NCI-H1436 treated with DMSO at 0.1 percent for 48 hours (cell line): ENCODE data around the gene OLFM2.
A peak's percentile ranks its signal among the peaks of the same experiment; 100 is the strongest.
"Not testable (repeated sequence)": the region's sequence is repeated elsewhere in the genome, so short reads cannot be mapped to it uniquely, and the experiment has no call there.

Experiments used
- DNase-seq: peaks from one replicate; lab custom pipeline; 2025; lab: John Stamatoyannopoulos, UW

OLFM2 gene

GRCh38 chr19:9941671-9942070 lies 5.4 kb upstream of the OLFM2 start:
- DNase-seq = no peak

- DNase-seq = no peak
These were observed 4.9 kb upstream of the OLFM2 start for GRCh38 chr19:9941231-9941630.

GRCh38 chr19:9940778-9941177 lies 4.5 kb upstream of the OLFM2 start:
- DNase-seq = no peak

DNA sequence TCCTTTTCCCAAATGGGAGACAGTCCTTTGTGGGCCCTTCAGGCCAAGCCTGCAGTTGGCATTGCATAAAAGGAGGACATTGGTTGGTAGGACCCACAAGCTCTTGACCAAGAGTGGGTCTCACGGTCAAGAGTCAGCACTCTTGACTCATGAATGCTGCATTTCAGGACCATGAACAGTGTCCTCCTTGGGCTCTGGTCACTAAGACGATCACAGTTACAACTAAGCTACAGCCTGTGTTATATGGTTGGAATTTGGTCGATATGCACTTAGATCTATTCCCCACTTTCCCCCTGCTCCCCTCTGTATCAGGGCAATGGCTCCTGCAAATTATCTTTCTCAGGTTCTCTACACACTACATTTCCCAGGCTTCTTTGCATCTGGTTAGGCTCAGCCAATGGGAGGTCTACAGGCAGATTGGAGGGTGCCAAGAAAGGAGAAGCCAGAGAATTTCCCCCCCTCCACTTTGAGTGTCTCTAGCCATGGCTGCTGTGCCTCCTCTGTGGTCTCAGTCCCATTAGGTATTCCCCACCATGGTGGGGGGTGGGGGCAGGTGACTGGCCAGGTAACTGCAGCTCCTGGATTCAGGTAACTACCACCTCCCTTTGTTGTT lies 3.1 kb upstream of the OLFM2 start:
- DNase-seq = no peak

- DNase-seq = no peak
These were observed 691 bp upstream of the OLFM2 start for GRCh38 chr19:9937001-9937411.

DNA sequence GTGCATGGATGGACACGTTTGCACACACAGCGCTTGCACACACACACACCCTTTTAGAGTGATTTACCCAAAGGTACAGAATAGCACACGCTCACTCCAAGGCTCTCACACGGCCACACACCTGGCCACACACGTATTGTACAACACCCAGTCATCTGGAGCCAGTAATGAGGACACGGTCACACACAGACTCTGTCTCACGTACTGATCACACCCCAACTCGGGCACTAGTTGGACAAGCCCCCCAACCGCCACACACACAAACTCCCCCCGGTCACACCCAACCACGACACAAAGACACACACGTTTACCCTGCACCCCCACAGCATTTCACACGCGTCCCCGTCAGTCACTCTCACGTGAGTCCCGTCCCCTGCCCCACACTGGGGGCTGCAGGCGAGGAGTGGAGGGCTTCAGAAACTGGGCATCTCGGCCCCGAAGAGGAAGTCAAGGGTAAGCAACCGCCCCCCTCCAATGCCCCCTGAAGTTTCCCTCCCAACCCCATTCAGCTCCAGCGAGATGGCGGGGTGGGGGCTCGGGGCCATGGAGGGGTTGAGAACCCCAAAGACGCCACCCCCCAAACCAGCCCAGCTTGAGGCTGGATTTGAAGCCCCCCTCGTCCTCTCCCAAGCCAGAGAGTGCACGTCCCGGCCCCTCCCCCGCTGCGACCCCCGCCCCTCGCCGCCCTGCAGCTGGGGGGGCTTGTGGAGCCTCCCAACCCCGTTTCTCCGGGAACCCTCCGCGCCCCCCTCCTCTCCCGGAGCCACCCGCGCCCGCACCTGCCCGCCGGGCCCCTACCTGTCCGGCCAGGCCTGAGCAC lies 599 bp downstream of the OLFM2 start:
- no peak for DNase-seq

GRCh38 chr19:9934132-9934950 lies 2.0 kb downstream of the OLFM2 start:
- no peak for DNase-seq

DNA sequence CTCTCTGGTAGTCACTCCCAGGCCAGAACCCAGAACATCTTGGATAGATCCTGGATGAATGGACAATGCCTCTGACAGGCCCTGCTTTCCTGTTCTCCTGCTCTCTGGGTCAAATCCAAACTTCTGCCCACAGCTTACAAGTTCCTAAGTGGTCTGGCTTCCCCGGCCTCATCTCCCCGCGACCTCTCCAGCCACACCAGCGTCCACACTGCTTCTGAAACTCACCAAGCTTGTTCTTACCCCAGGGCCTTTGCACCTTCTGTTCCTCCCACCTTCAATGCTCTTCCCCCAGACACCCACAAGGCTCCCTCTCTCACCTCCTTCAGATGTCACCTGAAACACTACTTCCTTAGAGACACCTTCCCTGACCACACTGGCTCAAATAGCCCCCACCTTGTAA lies 3.5 kb downstream of the OLFM2 start:
- no peak for DNase-seq

- no peak for DNase-seq
These were observed 4.7 kb downstream of the OLFM2 start for GRCh38 chr19:9931629-9932028.

DNA sequence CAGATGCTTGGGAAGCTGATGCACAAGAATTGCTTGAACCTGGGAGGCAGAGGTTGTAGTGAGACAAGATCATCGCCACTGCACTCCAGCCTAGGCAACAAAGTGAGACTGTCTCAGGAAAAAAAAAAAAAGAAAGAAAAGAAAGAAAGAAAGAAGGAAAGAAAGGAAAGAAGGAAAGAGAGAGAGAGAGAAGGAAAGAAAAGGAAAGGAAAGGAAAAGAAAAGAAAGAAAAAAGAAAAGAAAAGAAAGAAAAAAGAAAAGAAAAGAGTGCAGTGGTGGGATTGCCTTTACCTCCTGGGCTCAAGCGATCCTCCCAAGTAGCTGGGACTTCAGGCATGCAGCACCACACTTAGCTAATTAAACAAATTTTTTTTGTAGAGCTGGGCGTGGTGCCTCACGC lies 12.9 kb downstream of the OLFM2 start:
- DNase-seq = no peak

- DNase-seq = not testable (repeated sequence)
These were observed 13.4 kb downstream of the OLFM2 start for GRCh38 chr19:9922782-9923379.

DNA sequence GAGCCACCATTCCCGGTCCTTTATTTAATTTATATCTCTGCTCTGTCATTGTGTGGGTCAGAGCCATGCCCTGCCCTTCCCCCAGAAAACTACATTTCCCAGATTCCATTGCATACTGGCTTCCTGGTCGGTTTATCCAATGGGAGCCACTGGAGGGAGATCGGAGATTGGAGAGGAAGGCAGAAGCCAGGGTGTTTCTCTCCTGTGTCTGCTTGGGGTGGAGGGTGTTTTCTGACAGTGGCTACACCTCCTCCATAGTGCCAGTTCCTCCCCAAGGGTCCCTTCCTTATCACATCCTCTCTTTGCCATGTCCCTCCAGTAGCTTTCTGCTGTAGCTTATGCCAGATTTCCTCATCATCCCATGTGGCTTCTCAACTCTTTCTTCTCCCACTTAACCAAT lies 19.0 kb downstream of the OLFM2 start:
- DNase-seq = no peak

DNA sequence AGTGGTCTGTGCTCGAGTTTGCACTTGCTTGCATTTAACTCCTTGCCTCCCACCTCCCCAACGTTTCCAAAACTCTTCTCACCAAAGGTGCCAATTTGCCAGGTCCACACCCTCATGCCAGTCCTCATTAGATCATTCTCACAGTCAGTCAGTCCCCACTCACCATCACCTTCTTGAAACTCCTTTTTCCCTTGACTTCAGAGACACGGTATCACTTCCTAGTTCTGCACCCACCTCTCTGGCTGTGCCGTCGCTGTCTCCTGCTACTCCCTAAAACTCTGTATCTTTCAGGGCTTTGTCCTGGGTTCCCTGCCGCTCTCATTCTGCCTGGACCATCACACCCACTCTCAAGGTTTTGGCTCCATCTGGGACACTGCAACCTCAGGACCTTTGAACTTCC lies 19.6 kb downstream of the OLFM2 start:
- no peak for DNase-seq

- peak; percentile 34 for DNase-seq
These were observed 21.8 kb downstream of the OLFM2 start for GRCh38 chr19:9914315-9915207.

GRCh38 chr19:9914001-9914314 lies 22.4 kb downstream of the OLFM2 start:
- no peak for DNase-seq

- DNase-seq = no peak
These were observed 22.9 kb downstream of the OLFM2 start for GRCh38 chr19:9913237-9914000.

GRCh38 chr19:9912551-9913236 lies 23.6 kb downstream of the OLFM2 start:
- no peak for DNase-seq

GRCh38 chr19:9911524-9912185 lies 24.7 kb downstream of the OLFM2 start:
- DNase-seq = no peak

- DNase-seq = no peak
These were observed 25.7 kb downstream of the OLFM2 start for GRCh38 chr19:9910625-9911024.

DNA sequence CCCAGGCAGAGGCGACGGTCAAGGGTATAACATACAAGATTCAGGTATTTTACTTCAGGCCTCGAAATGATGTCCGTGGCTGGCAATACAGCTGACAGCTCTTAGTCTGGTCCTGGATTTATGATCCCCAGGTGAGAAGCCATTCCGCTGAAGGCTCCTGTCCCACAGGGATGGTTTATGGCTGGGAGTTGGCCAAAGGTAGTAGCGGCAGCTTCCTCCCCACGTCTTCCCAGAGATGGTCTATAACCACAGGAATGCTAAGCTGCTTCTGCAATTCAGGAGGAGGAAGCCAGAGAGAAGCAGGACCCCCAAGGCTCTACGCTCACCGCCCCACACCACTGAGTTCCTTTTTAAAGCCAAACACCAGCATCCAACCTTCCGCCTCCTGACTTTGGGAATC lies 27.1 kb downstream of the OLFM2 start:
- DNase-seq = no peak
